Type B pancreatic cell (in vitro differentiated cells): ENCODE data around the gene ITGAL. TPM values are rescaled to one million over a fixed set of nuclear protein-coding genes. Genes with fewer than 3 reads are reported as not detected.

Source experiments
- DNase-seq: peaks from one replicate; pipeline ENCODE4 v3.0.0; 2021; ENCODE audit warnings: mixed read lengths; ENCODE audit not compliant: unreplicated experiment; ENCODE audit errors: extremely low spot score
- H3K27ac Mint-ChIP-seq: 2 replicates; pipeline ENCODE4 v1.8.0; 2021; ENCODE audit warnings: mild to moderate bottlenecking, mixed read lengths
- H3K27me3 Mint-ChIP-seq: 2 replicates; pipeline ENCODE4 v1.8.0; 2021; ENCODE audit warnings: mixed read lengths
- H3K36me3 Mint-ChIP-seq: 2 replicates; pipeline ENCODE4 v1.8.0; 2021; ENCODE audit warnings: mixed read lengths
- H3K4me1 Mint-ChIP-seq: one replicate; pipeline ENCODE4 v1.8.0; 2021; ENCODE audit warnings: mixed read lengths; ENCODE audit not compliant: unreplicated experiment
- H3K4me3 Mint-ChIP-seq: 2 replicates; pipeline ENCODE4 v1.8.0; 2021; ENCODE audit warnings: mild to moderate bottlenecking, mixed read lengths
- H3K9me3 Mint-ChIP-seq: 2 replicates; pipeline ENCODE4 v1.8.0; 2021; ENCODE audit warnings: mixed read lengths
- CTCF ChIP-seq: fragments of 200-600 bp; sonication (generic); conservative IDR thresholded peaks from 2 replicates; pipeline ENCODE4 v1.5.0; 2021; ENCODE audit warnings: antibody characterized with exemption, mild to moderate bottlenecking
- total RNA-seq: library from RNA; stranded (reverse); gene quantifications from 2 replicates; pipeline ENCODE4 v1.2.1, GENCODE V29; 2021; ENCODE audit warnings: low replicate concordance

Gene ITGAL
- total RNA-seq, 1 donor from 2014 or later = 0.48 TPM

GRCh38 chr16:30527635-30528178 is 55.2 kb downstream of the ITGAL start:
- H3K27me3 Mint-ChIP-seq = no peaks in the 10 kb centered on the region
- TF ChIP-seq CTCF = no peak
- no peak for DNase-seq
- peak overlapping the region; percentile 89 for H3K4me3 Mint-ChIP-seq
- H3K36me3 Mint-ChIP-seq = peaks cover 6% of the 10 kb centered on the region
- peaks cover 4% of the 10 kb centered on the region for H3K9me3 Mint-ChIP-seq
- H3K27ac Mint-ChIP-seq = peak overlapping the region; percentile 100
- peaks cover 35% of the 10 kb centered on the region for H3K4me1 Mint-ChIP-seq

- DNase-seq = no peak
- peaks cover 10% of the 10 kb centered on the region for H3K36me3 Mint-ChIP-seq
- peaks cover 40% of the 10 kb centered on the region for H3K4me1 Mint-ChIP-seq
- peak overlapping the region; percentile 60 for H3K4me3 Mint-ChIP-seq
- H3K9me3 Mint-ChIP-seq = peaks cover 4% of the 10 kb centered on the region
- no peaks in the 10 kb centered on the region for H3K27me3 Mint-ChIP-seq
- no peak for TF ChIP-seq CTCF
- peak overlapping the region; percentile 100 for H3K27ac Mint-ChIP-seq
Observed at GRCh38 chr16:30528799-30529457, 56.4 kb downstream of the ITGAL start.

- Mint-ChIP-seq H3K27me3 (no peaks in the 10 kb centered on the region), H3K9me3 (peaks cover 4% of the 10 kb centered on the region), H3K4me3 (peak overlapping the region; percentile 74), H3K4me1 (peaks cover 44% of the 10 kb centered on the region), H3K27ac (peak overlapping the region; percentile 100), H3K36me3 (peaks cover 10% of the 10 kb centered on the region)
- no peak for DNase-seq
- no peak for TF ChIP-seq CTCF
Observed at GRCh38 chr16:30530163-30531037, 57.9 kb downstream of the ITGAL start.

- H3K27me3 Mint-ChIP-seq = no peaks in the 10 kb centered on the region
- H3K4me3 Mint-ChIP-seq = peak overlapping the region; percentile 85
- H3K36me3 Mint-ChIP-seq = peaks cover 21% of the 10 kb centered on the region
- peak overlapping the region; percentile 85 for H3K27ac Mint-ChIP-seq
- peaks cover 45% of the 10 kb centered on the region for H3K4me1 Mint-ChIP-seq
- no peak for DNase-seq
- no peak for TF ChIP-seq CTCF
- peaks cover 4% of the 10 kb centered on the region for H3K9me3 Mint-ChIP-seq
Observed at GRCh38 chr16:30532285-30533145, 60.0 kb downstream of the ITGAL start.

DNA sequence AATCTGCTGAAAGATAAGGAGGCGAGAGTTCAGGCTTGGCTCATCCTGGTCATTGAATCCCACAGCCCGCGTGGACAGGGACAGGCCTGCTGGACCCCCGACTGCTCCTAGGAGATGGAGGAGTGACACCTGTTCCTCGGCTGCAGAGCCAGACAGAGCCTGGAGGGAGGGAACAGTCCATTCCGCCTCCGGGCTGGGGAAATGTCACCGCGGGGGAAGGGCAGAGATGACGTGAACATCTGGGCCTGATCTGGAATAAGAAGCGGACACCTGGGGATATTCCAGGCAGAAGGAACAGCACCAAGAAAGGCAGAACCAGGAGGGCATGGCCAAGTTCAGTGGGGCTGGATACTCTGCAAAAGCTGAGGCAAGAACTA is 60.6 kb downstream of the ITGAL start:
- Mint-ChIP-seq H3K4me1 (peaks cover 42% of the 10 kb centered on the region), H3K27me3 (no peaks in the 10 kb centered on the region), H3K4me3 (peak overlapping the region; percentile 85), H3K36me3 (peaks cover 18% of the 10 kb centered on the region), H3K27ac (peak overlapping the region; percentile 85), H3K9me3 (peaks cover under 1% of the 10 kb centered on the region)
- DNase-seq = no peak
- TF ChIP-seq CTCF = no peak
